ENCODE results near the gene BCR.

BCR gene

DNA sequence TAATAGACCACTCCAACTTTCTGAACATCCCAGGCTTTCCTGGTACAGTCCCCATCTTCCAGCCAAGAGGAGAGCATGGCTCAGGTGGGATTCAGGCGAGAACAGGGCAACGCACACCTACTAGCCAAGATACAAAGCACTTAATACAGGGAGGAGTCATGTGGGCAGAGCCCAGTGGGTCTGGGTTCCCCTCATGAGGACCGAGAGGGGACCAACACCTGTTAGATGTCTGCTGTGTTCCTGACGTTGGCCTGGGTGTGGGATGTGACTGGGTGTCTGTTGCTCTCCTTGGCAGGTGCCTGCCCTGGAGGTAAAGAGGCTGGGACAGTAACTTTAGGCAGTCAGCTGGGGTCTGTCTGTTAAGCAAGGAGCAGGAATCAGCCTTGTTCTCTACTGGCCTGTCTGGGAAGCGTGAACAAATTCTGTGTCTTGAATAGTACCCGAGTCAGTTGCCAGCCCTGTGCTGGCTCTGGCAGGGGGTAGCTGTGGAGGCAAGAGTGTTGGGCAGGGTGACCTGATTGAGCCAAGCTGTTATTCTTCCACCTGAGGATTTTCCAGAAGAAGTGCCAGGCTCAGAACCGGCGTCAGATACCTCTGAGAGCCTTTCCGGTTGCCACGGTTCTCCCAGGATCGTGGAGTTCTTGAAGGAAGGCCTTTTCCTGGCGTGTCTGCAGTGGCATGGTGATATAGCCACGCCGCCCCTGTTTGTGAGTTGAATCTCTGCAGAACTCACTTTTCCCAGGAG, 56.3 kb downstream of the BCR start:
- no peaks in the 10 kb centered on the region for H3K4me1 ChIP-seq (ENCODE audit: control insufficient read depth, insufficient read depth, low read length)
- H3K36me3 ChIP-seq (ENCODE audit: control insufficient read depth, insufficient read depth, low read length), result no peaks in the 10 kb centered on the region
- no peak overlapping the region for H3K9ac ChIP-seq (ENCODE audit: low read length)
- no peaks in the 10 kb centered on the region for H3K27me3 ChIP-seq (ENCODE audit: control insufficient read depth, insufficient read depth, low read length)
- no peak overlapping the region for H3K27ac ChIP-seq (ENCODE audit: low read depth, low read length)
- H3K4me3 ChIP-seq (ENCODE audit: low read length), result no peak overlapping the region

DNA sequence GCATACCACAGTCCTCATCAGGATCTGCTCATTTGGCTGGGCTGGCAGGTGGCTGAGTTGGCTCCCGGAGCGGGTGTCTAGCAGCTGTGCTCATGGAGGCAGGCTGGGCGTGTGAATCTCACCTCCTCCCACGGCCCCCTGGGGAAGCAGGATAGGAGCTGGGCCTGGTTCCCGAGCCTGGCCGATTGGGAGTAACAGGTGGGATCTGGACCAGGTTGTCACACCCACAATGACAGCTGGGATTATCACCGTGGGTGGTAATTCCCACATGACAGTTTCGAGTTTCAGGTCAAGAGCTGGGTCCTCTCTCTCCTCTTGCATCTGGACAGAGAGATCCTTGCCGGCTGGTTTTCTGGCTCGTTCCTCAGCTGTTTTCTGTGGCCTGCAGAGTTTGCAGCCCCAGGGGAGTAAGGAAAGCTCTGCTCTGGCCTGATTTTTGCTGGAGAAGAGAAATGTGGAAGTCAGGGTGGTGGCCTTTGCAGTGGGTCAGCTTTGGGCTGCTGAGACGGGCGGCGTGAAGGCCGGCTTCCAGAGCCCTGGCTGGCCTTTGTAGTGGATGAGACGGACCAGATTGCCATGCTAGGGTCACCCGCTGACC, 57.0 kb downstream of the BCR start:
- no peak overlapping the region for H3K27ac ChIP-seq (ENCODE audit: low read depth, low read length)
- no peaks in the 10 kb centered on the region for H3K4me1 ChIP-seq (ENCODE audit: control insufficient read depth, insufficient read depth, low read length)
- no peak overlapping the region for H3K4me3 ChIP-seq (ENCODE audit: low read length)
- no peaks in the 10 kb centered on the region for H3K36me3 ChIP-seq (ENCODE audit: control insufficient read depth, insufficient read depth, low read length)
- H3K27me3 ChIP-seq (ENCODE audit: control insufficient read depth, insufficient read depth, low read length), result no peaks in the 10 kb centered on the region
- no peak overlapping the region for H3K9ac ChIP-seq (ENCODE audit: low read length)

DNA sequence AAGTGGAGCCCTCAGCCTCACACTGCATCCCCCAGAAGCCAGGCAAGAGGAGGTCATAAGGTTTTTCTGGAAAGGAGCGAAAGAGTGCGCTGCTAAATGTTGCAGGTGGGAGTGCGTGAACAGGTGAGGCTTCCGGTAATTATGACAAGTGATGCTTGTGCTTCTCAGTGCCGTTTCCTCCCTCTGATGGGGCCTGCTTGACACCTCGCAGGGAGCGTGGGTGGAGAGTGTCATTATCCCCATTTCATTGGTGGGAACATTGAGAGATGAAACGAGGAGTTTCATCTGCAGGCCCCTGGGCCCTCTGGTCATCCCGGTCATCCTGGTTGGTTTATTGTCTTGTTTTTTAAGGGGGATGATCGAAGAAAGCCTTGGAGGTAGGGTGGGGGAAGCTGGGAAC, 57.5 kb downstream of the BCR start:
- no peaks in the 10 kb centered on the region for H3K36me3 ChIP-seq (ENCODE audit: control insufficient read depth, insufficient read depth, low read length)
- H3K27ac ChIP-seq (ENCODE audit: low read depth, low read length), result no peak overlapping the region
- H3K4me1 ChIP-seq (ENCODE audit: control insufficient read depth, insufficient read depth, low read length), result no peaks in the 10 kb centered on the region
- H3K4me3 ChIP-seq (ENCODE audit: low read length), result no peak overlapping the region
- no peaks in the 10 kb centered on the region for H3K27me3 ChIP-seq (ENCODE audit: control insufficient read depth, insufficient read depth, low read length)
- H3K9ac ChIP-seq (ENCODE audit: low read length), result no peak overlapping the region

- no peak overlapping the region for H3K9ac ChIP-seq (ENCODE audit: low read length)
- H3K27me3 ChIP-seq (ENCODE audit: control insufficient read depth, insufficient read depth, low read length), result no peaks in the 10 kb centered on the region
- no peak overlapping the region for H3K4me3 ChIP-seq (ENCODE audit: low read length)
- H3K36me3 ChIP-seq (ENCODE audit: control insufficient read depth, insufficient read depth, low read length), result no peaks in the 10 kb centered on the region
- H3K4me1 ChIP-seq (ENCODE audit: control insufficient read depth, insufficient read depth, low read length), result no peaks in the 10 kb centered on the region
- H3K27ac ChIP-seq (ENCODE audit: low read depth, low read length), result no peak overlapping the region
Observed at GRCh38 chr22:23238707-23239106, 58.4 kb downstream of the BCR start.

DNA sequence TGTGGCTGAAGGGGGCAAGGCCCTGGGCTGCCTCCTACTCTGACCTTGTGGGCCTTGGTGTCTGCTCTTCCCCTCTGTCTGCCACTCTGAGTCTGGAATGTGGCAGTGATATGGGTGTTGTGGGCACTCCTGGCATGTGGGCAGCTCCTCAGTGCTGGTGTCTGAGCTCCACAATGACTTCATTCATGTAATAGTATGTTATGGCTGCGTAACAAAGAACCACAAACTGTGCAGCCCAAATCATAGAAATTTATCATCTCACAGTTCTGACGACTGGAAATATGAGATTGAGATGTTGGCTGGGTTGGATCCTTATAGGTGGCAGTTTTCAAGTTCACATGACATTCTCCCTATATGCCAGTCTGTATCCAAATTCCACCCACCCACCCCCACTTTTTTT, 59.1 kb downstream of the BCR start:
- Histone ChIP-seq H3K9ac (ENCODE audit: low read length) (no peak overlapping the region), H3K36me3 (ENCODE audit: control insufficient read depth, insufficient read depth, low read length) (no peaks in the 10 kb centered on the region), H3K4me1 (ENCODE audit: control insufficient read depth, insufficient read depth, low read length) (no peaks in the 10 kb centered on the region), H3K27ac (ENCODE audit: low read depth, low read length) (no peak overlapping the region), H3K27me3 (ENCODE audit: control insufficient read depth, insufficient read depth, low read length) (no peaks in the 10 kb centered on the region), H3K4me3 (ENCODE audit: low read length) (no peak overlapping the region)

DNA sequence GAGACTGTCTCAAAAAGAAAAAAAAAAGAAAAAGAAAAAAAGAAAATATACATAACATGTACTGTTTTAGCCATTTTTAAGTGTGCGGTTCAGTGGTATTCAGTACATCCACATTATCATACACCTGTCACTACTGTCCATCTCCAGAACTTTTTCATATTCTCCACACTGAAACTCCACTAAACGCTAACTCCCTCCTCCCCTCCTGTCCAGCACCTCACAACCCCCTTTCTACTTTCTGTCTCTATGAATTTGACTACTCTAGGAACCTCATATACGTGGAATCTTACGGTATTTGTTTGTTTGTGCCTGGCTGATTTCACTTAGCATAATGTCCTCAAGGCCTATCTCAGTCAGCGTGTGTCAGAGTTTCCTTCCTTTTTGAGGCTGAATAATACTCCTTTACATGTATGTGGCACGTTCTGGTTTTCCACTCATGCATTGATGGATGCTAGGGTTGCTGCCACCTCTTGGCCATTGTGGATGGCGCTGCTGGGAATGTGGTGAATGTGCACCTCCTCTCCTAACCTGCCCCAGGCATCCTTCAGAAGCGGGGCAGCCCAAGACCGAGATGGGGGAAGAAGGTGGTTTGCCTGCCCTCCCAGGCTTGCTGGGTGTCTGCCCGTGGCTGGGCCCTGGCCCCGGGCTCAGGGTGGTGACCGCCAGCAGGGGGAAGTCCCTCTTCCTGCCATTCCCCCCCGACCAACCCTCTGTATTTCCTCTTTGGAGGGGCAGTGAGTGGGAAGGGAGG, 60.5 kb downstream of the BCR start:
- H3K36me3 ChIP-seq (ENCODE audit: control insufficient read depth, insufficient read depth, low read length), result no peaks in the 10 kb centered on the region
- no peaks in the 10 kb centered on the region for H3K4me1 ChIP-seq (ENCODE audit: control insufficient read depth, insufficient read depth, low read length)
- H3K9ac ChIP-seq (ENCODE audit: low read length), result no peak overlapping the region
- H3K27ac ChIP-seq (ENCODE audit: low read depth, low read length), result no peak overlapping the region
- H3K27me3 ChIP-seq (ENCODE audit: control insufficient read depth, insufficient read depth, low read length), result no peaks in the 10 kb centered on the region
- no peak overlapping the region for H3K4me3 ChIP-seq (ENCODE audit: low read length)

DNA sequence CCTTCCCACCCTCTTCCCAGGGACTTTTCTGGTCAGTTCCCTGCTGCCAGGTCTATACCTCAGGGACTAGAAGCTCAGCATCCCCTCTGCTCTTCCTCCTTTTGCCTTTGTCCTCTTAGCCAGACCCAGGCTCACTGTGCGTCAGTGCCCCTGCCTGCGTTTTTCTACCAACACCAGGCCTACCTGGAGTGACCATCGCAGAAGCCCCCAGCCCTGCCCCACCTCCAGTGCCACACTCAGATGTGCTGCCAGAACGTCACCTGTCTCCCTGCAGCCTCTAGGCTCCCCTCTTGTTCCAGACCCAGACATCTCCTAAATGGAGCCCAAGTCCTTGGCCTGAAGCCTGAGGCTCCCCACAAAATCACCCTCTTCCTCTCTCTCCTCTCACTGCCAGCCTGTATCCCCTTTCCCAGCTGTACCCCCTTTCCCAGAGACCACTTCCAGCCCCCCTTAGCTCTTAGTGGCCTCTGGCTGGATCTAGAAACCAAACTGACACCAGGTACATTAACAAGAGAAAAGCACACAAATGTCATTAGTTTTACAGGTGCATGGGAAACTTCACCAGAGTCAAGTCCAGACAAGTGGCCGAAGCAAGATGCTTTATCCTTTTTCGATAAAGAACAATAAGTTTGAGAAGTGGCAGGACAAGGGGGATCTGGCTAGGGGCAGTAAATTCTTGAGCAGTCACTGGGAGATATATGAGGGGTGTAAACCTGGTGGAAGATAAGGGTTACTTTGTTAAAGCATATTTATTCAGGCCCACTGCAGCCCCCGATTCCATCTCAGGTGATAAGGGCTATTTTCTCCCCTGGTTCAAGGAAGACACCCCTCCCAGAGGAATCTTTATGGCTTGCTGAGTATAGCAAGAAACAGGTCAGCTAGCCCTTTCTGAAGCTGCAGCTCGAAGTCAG, 61.5 kb downstream of the BCR start:
- no peaks in the 10 kb centered on the region for H3K27me3 ChIP-seq (ENCODE audit: control insufficient read depth, insufficient read depth, low read length)
- H3K27ac ChIP-seq (ENCODE audit: low read depth, low read length), result no peak overlapping the region
- no peaks in the 10 kb centered on the region for H3K4me1 ChIP-seq (ENCODE audit: control insufficient read depth, insufficient read depth, low read length)
- H3K9ac ChIP-seq (ENCODE audit: low read length), result no peak overlapping the region
- H3K36me3 ChIP-seq (ENCODE audit: control insufficient read depth, insufficient read depth, low read length), result no peaks in the 10 kb centered on the region
- H3K4me3 ChIP-seq (ENCODE audit: low read length), result no peak overlapping the region

DNA sequence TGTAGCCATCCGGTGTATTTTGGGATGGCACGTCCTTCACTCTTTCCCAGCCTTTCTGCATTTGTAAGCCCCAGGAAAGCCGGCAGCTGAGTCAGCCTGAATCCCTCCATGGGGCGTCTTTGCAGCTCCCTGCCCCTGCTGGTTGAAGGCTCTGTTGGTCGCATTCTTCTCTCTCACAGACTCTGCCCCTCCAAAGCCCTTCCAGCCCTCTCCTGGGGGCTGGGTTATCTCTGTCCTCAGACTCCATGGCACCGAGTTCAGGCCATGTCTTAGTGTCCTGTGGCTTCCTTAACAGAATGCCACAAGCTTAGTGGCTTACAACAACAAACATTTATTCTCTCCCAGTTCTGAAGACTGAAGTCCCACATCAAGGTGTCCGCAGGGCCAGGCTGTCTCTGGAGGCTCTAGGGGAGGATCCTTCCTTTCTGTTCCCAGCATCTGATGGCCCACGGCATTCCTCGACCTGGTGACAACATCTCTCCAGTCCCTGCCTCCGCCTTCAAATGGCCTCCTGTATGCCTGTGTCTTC, 62.2 kb downstream of the BCR start:
- no peak overlapping the region for H3K4me3 ChIP-seq (ENCODE audit: low read length)
- no peak overlapping the region for H3K27ac ChIP-seq (ENCODE audit: low read depth, low read length)
- H3K36me3 ChIP-seq (ENCODE audit: control insufficient read depth, insufficient read depth, low read length), result no peaks in the 10 kb centered on the region
- no peak overlapping the region for H3K9ac ChIP-seq (ENCODE audit: low read length)
- H3K27me3 ChIP-seq (ENCODE audit: control insufficient read depth, insufficient read depth, low read length), result no peaks in the 10 kb centered on the region
- no peaks in the 10 kb centered on the region for H3K4me1 ChIP-seq (ENCODE audit: control insufficient read depth, insufficient read depth, low read length)

DNA sequence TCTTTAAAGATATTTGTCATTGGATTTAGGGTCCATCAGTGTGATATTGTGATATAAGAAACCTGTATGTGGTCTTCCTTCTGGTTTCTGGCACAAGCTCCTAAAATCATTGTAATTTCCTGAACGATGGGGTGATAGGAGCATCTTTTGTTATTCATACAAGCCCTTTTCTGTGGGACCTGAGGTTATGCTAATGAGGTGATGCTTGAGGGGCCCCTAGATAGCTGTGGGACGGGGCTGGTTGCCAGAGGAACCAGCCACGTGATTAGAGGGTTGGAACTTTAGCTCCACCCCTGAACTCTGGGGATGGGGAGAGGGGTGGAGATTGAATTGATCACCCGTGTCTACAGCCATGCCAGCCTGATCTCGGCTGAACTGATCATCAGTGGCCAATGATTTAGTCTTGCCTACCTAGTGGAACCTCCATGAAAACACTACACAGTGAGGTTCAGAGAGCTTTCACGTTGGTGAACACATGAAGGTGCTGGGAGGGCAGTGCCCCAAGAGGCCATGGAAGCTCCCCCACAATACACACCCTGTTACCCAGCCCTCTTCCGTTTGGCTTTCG, 62.8 kb downstream of the BCR start:
- H3K27ac ChIP-seq (ENCODE audit: low read depth, low read length), result no peak overlapping the region
- no peaks in the 10 kb centered on the region for H3K4me1 ChIP-seq (ENCODE audit: control insufficient read depth, insufficient read depth, low read length)
- no peaks in the 10 kb centered on the region for H3K27me3 ChIP-seq (ENCODE audit: control insufficient read depth, insufficient read depth, low read length)
- no peak overlapping the region for H3K9ac ChIP-seq (ENCODE audit: low read length)
- H3K36me3 ChIP-seq (ENCODE audit: control insufficient read depth, insufficient read depth, low read length), result no peaks in the 10 kb centered on the region
- no peak overlapping the region for H3K4me3 ChIP-seq (ENCODE audit: low read length)

- H3K36me3 ChIP-seq (ENCODE audit: control insufficient read depth, insufficient read depth, low read length), result no peaks in the 10 kb centered on the region
- H3K4me3 ChIP-seq (ENCODE audit: low read length), result no peak overlapping the region
- H3K9ac ChIP-seq (ENCODE audit: low read length), result no peak overlapping the region
- H3K27me3 ChIP-seq (ENCODE audit: control insufficient read depth, insufficient read depth, low read length), result no peaks in the 10 kb centered on the region
- no peak overlapping the region for H3K27ac ChIP-seq (ENCODE audit: low read depth, low read length)
- no peaks in the 10 kb centered on the region for H3K4me1 ChIP-seq (ENCODE audit: control insufficient read depth, insufficient read depth, low read length)
Observed at GRCh38 chr22:23243859-23244689, 63.8 kb downstream of the BCR start.

- Histone ChIP-seq H3K27me3 (ENCODE audit: control insufficient read depth, insufficient read depth, low read length) (no peaks in the 10 kb centered on the region), H3K9ac (ENCODE audit: low read length) (no peak overlapping the region), H3K4me3 (ENCODE audit: low read length) (no peak overlapping the region), H3K36me3 (ENCODE audit: control insufficient read depth, insufficient read depth, low read length) (no peaks in the 10 kb centered on the region), H3K27ac (ENCODE audit: low read depth, low read length) (no peak overlapping the region), H3K4me1 (ENCODE audit: control insufficient read depth, insufficient read depth, low read length) (no peaks in the 10 kb centered on the region)
Observed at GRCh38 chr22:23244690-23245044, 64.4 kb downstream of the BCR start.

Measured in rectal smooth muscle tissue (tissue), 1 donor.